AG10803 (cell line): Measurements from ENCODE around the gene CHD9.

Experiments
- DNase-seq: peaks from one replicate; pipeline ENCODE4 v3.0.0; 2010; ENCODE audit warnings: low read depth
- H3K4me3 ChIP-seq: 2 replicates; pipeline ENCODE4 v1.5.1; 2011; ENCODE audit warnings: mild to moderate bottlenecking, low read length, control low read depth
- TF ChIP-seq, protein P1 (sequence below): conservative IDR thresholded peaks from 2 replicates; pipeline ENCODE4 v1.5.1; 2011; ENCODE audit warnings: mild to moderate bottlenecking, low read length, control low read depth, inconsistent platforms

CHD9 gene

DNA sequence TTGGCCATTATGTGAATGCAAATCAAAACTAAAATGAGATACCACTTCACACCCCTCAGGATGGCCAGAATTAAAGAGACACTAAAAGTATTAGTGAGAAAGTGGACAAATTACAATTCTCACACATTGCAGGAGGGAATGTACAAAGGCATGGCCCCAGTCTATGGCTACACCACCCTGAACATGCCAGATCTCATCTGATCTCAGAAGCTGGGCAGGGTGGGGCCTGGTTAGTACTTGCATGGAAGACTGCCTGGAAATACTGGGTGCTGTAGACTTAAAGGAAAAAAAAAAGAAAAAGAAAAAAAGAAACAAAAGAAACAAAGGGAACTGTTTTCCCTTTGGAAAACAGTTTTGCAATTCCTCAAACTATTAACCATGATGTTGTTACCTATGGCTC is 282.5 kb downstream of the CHD9 start:
- TF ChIP-seq, protein P1, sequence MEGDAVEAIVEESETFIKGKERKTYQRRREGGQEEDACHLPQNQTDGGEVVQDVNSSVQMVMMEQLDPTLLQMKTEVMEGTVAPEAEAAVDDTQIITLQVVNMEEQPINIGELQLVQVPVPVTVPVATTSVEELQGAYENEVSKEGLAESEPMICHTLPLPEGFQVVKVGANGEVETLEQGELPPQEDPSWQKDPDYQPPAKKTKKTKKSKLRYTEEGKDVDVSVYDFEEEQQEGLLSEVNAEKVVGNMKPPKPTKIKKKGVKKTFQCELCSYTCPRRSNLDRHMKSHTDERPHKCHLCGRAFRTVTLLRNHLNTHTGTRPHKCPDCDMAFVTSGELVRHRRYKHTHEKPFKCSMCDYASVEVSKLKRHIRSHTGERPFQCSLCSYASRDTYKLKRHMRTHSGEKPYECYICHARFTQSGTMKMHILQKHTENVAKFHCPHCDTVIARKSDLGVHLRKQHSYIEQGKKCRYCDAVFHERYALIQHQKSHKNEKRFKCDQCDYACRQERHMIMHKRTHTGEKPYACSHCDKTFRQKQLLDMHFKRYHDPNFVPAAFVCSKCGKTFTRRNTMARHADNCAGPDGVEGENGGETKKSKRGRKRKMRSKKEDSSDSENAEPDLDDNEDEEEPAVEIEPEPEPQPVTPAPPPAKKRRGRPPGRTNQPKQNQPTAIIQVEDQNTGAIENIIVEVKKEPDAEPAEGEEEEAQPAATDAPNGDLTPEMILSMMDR: no peak
- H3K4me3 ChIP-seq: no peak overlapping the region
- DNase-seq: no peak

DNA sequence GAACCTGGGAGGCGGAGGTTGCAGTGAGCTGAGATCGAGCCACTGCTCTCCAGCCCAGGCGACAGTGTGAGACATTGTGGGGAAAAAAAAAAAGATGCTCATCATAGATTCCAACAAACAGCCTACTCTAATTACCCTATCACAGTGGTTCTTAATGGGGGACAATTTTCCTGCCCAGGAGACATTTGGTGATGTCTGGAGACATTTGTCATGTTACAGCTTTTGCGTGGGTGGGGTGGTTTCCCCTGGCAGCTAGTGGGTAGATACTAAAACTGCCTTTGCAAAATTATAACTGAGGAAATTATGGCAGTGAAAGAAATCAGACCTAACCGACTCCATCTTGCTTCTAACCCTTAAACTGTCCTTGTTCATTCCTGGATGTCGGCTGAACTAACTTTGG is 287.0 kb downstream of the CHD9 start:
- H3K4me3 ChIP-seq: no peak overlapping the region
- no peak for DNase-seq
- TF ChIP-seq, protein P1: no peak

- TF ChIP-seq, protein P1: no peak
- DNase-seq: no peak
- H3K4me3 ChIP-seq: no peak overlapping the region
Measured at GRCh38 chr16:53355064-53355463, 300.3 kb downstream of the CHD9 start.

- H3K4me3 ChIP-seq: no peak overlapping the region
- DNase-seq: no peak
- TF ChIP-seq, protein P1: no peak
Measured at GRCh38 chr16:53356478-53357207, 301.9 kb downstream of the CHD9 start.

- DNase-seq: no peak
- H3K4me3 ChIP-seq: no peak overlapping the region
- TF ChIP-seq, protein P1: no peak
Measured at GRCh38 chr16:53357208-53357586, 302.4 kb downstream of the CHD9 start.

GRCh38 chr16:53357955-53358354 is 303.2 kb downstream of the CHD9 start:
- H3K4me3 ChIP-seq: no peak overlapping the region
- DNase-seq: no peak
- TF ChIP-seq, protein P1: no peak

- no peak for DNase-seq
- TF ChIP-seq, protein P1: no peak
- no peak overlapping the region for H3K4me3 ChIP-seq
Measured at GRCh38 chr16:53358884-53359283, 304.1 kb downstream of the CHD9 start.
